ENCODE results near the gene UXS1.

UXS1 gene

DNA sequence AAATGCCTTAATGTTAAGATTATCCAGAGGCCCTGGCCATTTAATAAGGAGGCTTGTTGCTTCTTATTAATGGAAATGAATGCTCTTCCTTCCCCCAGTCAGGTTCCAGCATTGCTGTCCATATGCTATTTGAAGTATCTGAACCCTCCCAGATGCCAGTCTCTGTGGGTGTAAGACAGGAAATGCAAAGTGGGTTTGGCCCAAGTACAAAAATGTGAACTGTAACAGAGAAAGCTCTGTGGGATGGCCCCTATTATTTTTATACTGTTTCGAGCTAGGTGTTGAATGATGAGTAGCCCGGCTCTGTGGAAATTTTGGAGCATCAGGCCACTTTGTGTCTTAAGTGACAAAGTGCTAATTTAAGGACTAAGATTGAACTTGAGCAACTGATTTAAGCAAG, 141.0 kb downstream of the UXS1 start:
- DNase-seq (ENCODE audit: low spot score) = peak; percentile 53

- DNase-seq (ENCODE audit: low spot score) = no peak
Measured at GRCh38 chr2:106044859-106045258, 149.2 kb downstream of the UXS1 start.

DNA sequence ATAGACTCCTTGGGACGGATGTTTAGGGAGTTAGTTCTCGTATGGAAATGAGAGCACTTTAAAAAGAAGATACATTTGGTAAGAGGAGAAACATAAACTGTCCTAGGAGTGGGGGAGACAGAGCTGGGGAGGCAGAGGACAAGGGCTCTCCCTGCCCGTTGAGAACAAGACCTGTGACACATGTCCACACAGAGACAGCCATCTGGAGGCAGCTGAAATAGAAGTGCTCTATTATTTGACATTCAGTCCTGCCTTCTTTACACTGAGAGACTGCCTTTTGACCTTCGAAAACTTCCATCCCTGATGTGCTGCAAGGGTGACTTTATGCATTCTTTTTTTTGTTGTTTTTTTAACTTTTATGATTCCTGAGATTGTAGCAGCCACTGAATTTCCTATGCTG, 150.1 kb downstream of the UXS1 start:
- no peak for DNase-seq (ENCODE audit: low spot score)
